Myocyte (in vitro differentiated cells): ENCODE results near the gene FCER2. TPM values are rescaled to one million over a fixed set of nuclear protein-coding genes. Genes with fewer than 3 reads are reported as not detected.
A peak's percentile ranks its signal among the peaks of the same experiment; 100 is the strongest.

Source experiments
- DNase-seq: peaks from one replicate; pipeline ENCODE4 v3.0.0-alpha.2; 2012; ENCODE audit warnings: low read depth
- total RNA-seq: library from RNA; depleted of rRNA; stranded (reverse); fragments of >200 nt; gene quantifications from 2 replicates; pipeline ENCODE4 v1.2.3, GENCODE V29; 2014

FCER2 gene
- total RNA-seq, 1 donor from 2014 or later = not detected

DNA sequence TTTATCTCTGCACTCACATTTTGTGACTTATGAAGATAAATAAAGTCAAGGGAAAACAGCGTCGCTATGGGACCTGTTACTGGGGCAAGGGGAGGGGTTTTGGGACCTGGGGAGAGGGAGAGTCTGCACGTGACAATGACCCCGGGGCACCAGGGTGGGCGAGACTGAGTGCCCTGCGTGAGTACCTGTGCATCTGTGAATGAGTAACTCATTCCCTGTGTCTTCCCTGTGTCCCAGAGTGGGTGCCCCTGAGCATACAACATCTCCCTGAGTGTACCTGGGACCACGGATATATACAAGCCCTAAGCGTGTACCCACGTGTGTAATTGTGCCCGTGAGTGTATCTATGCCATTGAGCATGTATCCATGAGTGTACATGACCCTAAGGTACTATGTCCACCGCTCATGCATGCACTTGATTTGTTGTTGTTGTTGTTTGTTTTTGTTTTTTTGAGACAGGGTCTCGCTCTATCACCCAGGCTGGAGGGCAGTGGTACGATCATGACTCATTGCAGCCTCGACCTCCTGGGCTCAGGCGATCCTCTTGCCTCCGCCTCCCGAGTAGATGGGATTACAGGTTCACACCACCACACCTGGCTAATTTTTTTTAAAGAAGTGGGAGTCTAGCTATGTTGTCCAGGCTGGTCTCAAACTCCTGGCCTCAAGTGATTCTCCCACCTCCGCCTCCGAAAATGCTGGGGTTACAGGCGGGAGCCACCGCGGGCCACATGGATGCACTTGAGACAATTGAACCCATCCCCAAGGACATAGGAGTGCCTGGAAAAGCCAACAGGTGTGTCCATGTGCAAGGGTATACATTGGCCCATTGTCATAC, 21.9 kb downstream of the FCER2 start:
- DNase-seq = no peak

DNA sequence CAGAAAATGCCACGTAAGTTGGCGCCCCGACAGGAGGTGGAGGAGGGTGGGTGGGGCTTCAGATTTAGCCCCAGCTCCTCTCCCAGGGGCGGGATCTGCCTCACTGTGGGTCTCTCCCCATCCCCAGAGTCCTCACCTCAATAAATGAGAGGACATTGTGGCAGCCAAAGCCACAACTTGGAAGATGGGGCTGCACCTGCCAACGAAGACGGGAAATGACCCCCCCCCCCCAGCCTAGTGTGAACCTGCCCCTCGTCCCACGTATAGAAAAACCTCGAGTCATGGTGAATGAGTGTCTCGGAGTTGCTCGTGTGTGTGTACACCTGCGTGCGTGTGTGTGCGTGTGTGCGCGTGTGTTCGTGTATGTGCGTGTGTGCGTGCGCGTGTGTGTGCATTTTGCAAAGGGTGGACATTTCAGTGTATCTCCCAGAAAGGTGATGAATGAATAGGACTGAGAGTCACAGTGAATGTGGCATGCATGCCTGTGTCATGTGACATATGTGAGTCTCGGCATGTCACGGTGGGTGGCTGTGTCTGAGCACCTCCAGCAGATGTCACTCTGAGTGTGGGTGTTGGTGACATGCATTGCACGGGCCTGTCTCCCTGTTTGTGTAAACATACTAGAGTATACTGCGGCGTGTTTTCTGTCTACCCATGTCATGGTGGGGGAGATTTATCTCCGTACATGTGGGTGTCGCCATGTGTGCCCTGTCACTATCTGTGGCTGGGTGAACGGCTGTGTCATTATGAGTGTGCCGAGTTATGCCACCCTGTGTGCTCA, 22.8 kb downstream of the FCER2 start:
- DNase-seq = no peak

DNA sequence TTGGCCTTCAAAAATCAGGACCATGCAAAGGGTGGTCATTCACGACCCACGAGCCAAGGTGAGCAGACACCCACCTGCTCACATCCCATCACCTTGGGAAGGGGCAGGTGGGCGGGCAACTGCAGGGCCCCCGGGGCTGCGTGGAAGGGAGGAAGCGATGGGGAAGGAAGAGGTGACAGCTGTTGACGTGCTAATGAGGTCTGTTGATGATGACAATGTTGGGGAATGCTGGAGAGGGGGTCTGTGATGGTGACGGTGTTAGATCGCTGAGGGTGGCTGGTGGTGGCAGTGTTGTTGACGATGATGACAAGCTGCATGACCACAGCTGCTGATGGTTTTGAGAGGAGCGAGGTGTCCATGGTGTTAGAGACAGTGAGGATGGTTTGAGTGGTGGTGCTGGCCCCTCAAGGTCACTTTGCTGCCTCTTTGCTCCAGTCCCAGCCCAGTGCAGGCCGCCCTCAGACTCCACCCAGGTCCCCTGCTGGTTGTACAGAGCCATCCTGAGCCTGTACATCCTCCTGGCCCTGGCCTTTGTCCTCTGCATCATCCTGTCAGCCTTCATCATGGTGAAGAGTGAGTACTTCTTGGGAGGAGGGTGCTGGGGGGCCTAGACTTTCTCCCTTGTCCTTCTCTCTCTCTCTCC, 24.1 kb downstream of the FCER2 start:
- no peak for DNase-seq

DNA sequence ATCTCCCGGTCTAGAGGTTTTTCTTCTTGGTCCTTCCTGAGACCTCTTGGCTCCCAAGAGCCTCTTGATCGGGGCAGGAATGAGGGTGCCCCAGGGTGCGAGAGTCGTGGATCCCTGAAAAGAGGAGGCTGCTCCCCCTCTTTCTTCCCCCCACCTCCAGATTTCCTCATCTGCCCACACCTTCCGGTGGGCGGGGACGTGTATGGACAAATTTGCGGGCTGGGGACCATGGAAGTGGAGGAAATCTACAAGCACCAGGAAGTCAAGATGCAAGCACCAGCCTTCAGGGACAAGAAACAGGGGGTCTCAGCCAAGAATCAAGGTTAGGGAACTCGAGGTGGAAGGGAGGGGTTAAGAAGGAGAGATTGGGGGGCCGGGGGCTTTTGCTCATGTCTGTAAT, 25.1 kb downstream of the FCER2 start, which contains the start of gene MCEMP1:
TSS of gene MCEMP1 (plus strand) at position 237 of the 400 bp plus-strand sequence. CDS start at position 268, 31 bp downstream.
- DNase-seq = no peak

DNA sequence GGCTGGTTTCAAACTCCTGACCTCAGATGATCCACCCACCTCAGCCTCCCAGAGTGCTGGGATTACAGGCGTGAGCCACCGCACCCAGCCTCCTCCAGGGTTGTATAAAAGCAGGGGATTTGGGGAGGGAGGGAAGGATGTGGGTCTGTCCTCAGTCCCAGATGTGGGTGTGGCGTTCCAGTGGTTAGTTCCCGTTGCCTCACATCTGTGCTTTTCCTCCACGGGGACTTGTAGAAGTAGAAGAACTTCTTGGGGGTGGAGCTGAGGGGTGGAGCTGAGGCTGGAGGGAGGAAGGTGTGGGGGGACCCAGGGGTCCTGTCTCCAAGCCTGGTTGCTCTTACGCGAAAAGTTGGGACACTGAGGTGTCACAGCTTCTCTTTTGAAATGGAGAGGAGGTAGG, 25.6 kb downstream of the FCER2 start:
- DNase-seq = no peak

DNA sequence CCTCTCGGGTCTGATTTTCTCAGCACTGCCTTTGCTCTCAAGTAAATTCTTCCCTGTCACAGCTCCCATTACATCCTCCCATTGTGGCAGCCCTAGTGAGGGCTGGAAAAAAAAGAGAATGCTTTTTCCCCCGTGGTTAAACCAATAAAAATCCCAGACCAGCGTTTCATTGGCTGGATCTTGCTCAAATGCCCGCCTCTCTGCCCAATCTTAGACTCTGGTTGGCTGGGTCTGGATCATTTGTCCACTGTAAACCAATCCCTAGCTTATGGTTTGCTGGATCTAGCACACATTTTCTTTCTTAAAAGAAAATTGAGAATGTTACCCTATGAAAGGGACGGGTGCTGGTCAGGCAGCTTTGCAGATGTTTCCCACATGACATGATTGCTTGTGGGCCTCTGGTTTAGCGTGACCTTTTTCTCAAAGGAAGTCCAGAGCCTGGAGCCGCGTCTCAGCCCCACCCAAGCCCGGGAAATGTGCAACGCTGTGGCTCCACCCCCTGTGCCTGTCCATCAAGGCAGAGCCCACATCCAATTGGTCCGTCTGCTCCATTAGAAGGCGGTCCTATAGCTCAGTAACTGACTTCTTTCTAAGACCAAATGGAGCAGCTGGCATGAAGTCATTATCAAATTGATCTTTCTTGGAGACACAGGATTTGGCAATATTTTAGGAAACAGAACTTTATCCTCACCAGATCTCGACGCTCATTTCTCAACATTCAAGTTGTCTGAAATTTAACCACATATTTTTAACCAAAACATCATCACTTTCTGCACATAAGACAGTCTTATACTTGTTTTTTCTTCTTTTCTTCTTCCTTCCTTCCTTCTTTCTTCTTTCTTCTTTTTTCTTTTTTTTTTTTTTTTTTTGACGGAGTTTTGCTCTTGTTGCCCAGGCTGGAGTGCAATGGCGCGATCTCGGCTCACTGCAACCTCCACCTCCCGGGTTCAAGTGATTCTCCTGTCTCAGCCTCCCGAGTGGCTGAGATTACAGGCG, 27.6 kb downstream of the FCER2 start:
- peak; percentile 63 for DNase-seq

DNA sequence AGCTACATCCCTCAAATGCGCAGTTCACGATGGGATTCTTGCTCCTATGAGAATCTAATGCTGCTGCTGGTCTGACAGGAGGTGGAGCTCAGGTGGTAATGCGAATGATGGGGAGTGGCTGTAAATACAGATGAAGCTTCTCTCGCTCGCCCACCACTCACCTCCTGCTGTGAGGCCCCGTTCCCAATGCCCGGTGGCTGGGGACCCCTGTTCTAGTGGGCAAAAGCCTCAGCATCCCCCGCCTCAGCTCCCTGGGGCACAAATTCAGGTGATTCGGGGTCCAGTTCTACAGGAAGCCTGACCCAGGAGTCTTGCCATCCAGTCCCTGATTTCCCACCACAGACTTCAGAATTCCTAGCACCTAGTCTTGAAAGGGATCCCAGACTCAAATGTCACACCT, 29.4 kb downstream of the FCER2 start:
- no peak for DNase-seq

DNA sequence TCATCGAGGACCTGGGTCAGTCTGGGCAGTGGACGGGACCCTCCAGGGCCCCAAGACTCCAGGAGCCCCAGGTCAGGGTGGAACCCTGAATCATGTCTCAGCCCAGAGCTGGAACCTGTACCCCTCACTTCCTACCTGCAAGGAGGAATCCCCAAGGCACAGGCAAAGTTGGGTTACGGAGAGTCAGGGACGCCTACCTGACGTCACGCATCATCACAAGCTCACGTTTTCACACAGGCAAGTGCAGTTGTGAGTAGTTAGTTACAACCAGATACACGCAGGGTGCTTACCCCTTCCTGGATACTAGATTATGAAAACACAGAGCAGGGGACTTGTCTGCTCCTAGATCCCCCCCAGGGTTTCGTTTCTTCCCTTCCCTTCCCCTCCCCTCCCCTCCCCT, 31.1 kb downstream of the FCER2 start:
- DNase-seq = no peak

DNA sequence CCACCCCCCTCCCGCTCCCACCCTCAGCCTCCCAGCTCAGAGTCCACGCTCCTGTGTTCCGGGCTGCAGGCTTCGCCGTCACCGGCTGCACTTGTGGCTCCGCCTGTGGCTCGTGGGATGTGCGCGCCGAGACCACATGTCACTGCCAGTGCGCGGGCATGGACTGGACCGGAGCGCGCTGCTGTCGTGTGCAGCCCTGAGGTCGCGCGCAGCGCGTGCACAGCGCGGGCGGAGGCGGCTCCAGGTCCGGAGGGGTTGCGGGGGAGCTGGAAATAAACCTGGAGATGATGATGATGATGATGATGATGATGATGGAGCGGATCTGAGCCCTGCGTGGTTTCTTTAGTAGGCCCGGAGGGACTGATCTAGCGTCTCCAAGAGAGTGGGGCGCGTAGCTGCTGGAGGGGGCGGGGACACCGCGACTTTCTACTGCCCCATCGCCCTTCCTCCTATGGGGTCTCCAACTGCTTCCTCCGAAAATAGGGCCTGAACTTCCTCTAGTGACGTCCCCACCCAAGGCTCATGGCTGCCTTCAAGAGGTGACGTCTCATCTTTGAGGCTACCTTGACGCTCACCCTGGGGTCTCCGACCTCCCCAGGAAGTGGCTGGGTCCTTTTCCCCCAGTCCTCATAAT, 31.7 kb downstream of the FCER2 start:
- DNase-seq = no peak

DNA sequence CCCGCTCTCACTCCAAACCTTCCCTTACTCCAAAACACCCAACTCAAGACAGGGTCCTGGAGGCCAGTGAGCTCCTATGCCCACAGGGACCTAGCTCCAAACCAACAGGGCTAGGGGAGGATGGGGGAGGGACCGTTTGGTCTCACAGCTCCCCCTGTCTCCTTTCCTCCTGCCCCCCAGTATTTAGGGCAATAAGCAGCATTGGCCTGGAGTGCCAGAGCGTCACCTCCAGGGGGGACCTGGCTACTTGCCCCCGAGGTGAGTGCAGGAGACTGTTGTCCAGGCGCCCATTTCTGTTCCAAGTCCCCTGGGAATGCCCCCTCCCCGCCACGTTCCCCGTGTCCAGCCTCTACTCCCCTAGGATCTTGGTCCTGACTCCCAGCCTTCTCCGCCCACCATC, 32.3 kb downstream of the FCER2 start:
- no peak for DNase-seq

DNA sequence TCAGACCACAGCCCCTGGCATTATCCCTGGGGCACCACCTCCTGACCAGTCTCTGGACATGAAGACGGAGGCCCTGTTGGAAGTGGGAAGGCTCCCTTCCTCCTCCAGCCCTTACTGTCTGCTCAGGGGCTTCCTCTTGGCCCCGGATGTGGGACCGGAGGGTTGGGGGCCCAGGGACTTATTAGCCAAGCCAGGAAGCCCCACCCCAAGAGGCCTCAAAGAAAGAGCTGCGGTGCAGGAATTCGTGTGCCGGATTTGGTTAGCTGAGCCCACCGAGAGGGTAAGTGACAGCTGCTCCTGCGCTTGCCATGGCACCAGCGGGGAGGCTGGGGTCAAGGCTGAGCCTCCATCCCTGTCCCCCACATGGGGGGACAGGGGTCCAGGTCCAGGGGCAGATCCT, 33.1 kb downstream of the FCER2 start, which contains the start of gene RETN:
TSS of gene RETN (plus strand) at position 208 of the 400 bp plus-strand sequence. CDS start 278 bp downstream, outside the sequence.
- DNase-seq = no peak

DNA sequence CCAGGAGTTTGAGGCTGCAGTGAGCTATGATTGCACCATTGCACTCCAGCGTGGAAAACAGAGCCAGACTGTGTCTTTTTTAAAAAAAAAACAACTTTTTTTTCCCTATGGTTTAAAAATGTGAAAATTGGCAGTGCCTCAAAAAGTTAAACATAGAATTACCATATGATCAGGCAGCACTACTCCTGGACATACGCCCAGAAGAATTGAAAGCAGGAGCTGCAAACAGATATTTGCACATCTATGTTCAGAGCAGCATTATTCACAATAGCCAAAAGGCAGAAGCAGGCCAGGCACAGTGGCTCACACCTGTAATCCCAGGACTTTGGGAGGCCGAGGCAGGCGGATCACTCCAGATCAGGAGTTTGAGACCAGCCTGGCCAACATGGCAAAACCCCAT, 36.9 kb downstream of the FCER2 start:
- DNase-seq = no peak

DNA sequence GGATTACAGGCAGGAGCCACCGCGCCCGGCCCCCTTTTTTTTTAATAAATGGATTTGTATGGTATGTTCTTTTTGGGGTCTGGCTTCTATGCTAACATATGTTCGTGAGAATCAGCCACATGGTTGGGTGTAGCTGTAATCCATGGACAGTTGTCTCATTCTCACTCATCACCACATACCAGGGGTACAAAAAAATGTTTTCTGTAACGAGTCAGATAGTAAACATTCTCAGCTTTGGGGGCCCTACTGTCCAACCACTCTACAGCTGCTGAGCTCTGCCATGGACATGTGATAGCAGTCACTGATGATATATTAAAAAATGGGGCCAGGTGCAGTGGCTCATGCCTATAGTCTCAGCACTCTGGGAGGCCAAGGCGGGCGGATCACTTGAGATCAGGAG, 38.2 kb downstream of the FCER2 start:
- DNase-seq = peak; percentile 73

DNA sequence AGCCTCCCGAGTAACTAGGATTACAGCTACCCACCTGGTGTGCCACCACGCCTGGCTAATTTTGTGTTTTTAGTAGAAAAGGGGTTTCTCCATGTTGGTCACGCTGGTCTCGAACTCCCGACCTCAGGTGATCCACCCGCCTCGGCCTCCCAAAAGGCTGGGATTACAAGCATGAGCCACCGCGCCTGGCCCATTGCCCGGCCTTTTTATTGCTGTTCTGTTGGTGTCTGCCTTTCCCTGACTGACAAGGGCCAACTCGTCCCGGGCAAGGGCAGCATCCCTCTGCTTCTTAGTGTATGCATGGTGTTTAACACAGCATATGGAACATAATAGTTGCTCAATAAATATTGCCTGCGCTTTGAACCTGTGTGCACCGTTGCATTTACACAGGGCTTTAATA, 39.3 kb downstream of the FCER2 start:
- DNase-seq = no peak

DNA sequence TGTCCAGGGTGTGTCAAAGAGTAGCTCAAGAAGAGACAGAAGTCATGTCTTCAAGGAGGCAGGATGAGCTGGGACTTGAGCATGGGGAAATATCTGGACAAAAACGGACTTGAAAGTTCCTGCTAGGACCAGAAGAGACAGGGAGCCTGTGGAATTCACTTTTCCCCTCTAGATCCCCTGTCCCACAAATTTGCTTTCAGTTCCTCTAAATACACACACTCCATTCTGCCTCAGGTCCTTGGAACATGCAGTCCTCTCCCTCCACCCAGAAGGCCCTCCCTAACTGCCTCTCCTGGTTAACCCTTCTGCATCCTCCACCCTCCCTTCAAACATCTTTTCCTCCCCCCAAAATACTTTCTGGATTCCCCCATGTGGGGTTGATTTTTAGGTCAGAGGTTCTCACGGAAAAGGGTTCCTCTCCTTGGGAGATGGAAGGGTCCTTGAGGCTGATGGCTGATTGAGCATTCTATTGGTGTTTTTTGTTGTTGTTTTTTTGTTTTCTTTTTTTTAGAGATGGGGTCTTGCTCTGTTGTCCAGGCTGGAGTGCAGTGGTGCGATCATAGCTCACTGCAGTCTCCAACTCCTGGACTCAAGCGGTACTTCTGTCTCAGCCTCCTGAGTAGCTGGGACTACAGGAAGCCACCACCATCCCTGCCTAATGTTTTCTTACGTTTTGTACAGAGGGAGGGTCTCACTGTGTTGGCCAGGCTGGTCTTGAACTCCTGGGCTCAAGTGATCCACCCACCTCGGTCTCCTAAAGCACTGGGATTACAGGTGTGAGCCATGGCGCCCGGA, 40.0 kb downstream of the FCER2 start:
- DNase-seq = no peak

DNA sequence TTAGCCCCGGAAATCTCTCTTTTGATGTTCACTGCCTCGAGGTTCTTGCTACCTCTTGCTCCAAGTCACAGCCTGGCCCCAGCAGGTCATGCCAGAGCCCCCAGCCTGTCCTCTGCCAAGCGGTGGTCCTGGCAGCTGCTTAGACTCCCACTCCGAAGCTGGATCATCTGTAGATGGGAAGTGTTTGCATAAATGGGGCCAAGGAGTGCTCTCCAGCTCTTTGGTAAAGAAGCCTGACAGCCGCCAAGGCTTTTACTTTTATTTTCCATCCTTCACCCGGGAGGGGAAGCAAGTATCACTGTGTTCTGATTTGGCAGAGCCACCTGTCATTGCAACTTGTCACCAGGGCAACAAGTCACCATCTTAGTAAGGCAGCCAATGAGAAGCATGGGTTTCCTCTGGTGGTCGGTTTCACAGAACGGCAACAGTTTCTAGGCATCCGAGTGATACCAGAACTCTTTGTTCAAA, 43.7 kb downstream of the FCER2 start:
- DNase-seq = peak; percentile 40

DNA sequence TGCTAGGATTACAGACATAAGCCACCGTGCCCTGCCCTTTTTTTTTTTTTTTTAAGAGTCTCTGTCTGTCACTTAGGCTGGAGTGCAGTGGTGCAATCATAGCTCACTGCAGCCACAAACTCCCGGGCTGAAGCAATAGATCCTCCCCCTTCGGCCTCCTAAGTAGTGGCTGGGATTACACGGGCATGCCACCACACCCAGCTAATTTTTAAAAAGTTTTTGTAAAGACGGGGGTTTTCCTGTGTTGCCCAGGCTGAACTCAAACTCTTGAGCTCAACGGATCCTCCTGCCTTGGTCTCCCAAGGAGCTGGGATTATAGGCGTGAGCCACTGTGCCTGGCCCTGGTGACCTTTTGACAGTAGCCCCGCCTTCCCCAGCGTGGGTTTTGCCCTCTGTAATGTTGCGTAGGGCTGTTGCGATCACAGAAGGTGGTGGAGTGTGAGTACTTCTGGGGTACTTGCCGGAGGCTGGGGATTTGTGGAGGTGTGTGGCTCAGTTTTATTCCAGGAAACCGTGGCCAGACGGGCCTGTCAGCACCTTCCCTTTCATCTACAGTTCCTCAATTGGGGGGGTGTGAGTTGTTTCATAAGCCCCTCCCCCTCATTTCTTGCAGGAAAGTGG, 44.7 kb downstream of the FCER2 start:
- no peak for DNase-seq

DNA sequence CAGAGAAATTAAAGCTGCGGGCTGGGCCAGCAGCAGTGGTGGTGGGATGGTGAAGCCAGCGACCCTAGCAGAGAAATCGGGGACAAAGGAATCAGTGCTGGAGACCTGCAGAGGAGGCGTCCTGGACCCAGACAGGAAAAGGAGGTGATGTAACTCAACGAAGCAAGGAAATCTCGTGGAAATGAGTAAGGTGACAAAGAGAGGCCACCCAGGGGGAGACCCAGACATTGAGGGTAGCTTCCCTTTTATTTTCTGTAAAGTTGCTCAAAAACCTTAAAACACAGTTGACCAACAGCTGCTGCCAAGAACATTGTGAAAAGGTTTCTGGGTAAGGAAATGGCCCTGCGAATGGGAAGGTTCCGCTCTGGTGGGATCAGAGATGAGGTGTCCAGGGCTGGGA, 46.4 kb downstream of the FCER2 start:
- no peak for DNase-seq

DNA sequence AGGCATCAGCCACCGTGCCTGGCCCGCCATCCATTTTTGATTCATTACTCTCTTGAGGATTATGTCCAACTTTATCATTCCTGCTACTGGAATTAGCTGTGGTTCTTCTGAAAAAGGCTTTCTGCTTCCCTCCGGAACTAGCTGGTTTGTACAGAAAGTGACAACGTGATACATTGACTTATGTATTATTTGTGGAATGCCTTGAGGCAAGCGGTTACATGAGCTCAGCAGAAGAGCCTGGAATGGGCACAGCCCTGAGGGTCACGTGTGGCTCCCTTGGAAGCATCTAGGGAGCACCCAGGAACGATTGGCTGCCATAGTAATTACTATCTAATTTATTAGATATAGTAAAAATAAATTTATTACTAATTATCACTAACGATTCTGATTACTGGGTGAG, 47.5 kb downstream of the FCER2 start:
- DNase-seq = peak; percentile 40
